Spleen (tissue), 11 donors: ENCODE measurements around the gene HPGDS. TPM values are rescaled to one million over a fixed set of nuclear protein-coding genes. Genes with fewer than 3 reads are reported as not detected.

Experiments used
- DNase-seq: peaks from one replicate; pipeline ENCODE4 v3.0.0-alpha.2; 2020
- H3K27ac ChIP-seq, 8 donors: fragments of 200-600 bp; sonication (generic) in 7 of 8; 1 replicate in 4 of 8; 2 replicates in 4 of 8; pipeline versions ENCODE4 v1.5.0 to v1.8.0; 2016 to 2021; ENCODE audit warnings: inconsistent platforms in 4 of 8, mild to moderate bottlenecking in 4 of 8, moderate library complexity in 1 of 8
- H3K27me3 ChIP-seq, 7 donors: fragments of 200-600 bp; sonication (generic) in 6 of 7; replicated peaks in 1 of 7; 1 replicate in 4 of 7; 2 replicates in 3 of 7; pipeline versions ENCODE4 v1.5.0 to v1.8.0; 2016 to 2021; ENCODE audit warnings: inconsistent platforms in 3 of 7, mild to moderate bottlenecking in 1 of 7
- H3K36me3 ChIP-seq, 6 donors: fragments of 200-600 bp; sonication (generic) in 5 of 6; 1 replicate in 4 of 6; 2 replicates in 2 of 6; pipeline versions ENCODE4 v1.5.0 to v1.8.0; 2016 to 2021; ENCODE audit warnings: inconsistent platforms in 2 of 6
- H3K4me1 ChIP-seq, 6 donors: fragments of 200-600 bp; sonication (generic) in 5 of 6; 1 replicate in 3 of 6; 2 replicates in 3 of 6; pipeline versions ENCODE4 v1.5.0 to v1.8.0; 2016 to 2021; ENCODE audit warnings: inconsistent platforms in 3 of 6
- H3K4me3 ChIP-seq, 8 donors: fragments of 200-600 bp; sonication (generic) in 7 of 8; 1 replicate in 4 of 8; 2 replicates in 4 of 8; pipeline versions ENCODE4 v1.5.0 to v1.8.0; 2016 to 2021; ENCODE audit warnings: inconsistent platforms in 4 of 8, mild to moderate bottlenecking in 4 of 8, moderate library complexity in 2 of 8
- H3K9me3 ChIP-seq, 8 donors: fragments of 200-600 bp; sonication (generic) in 7 of 8; 1 replicate in 4 of 8; 2 replicates in 4 of 8; pipeline versions ENCODE4 v1.5.0 to v1.8.0; 2016 to 2021; ENCODE audit warnings: inconsistent platforms in 4 of 8
- CTCF ChIP-seq, 11 experiments: fragments of 200-600 bp in 7 of 11; fragments of 450-650 bp in 4 of 11; sonication (generic) in 4 of 11; IDR thresholded peaks in 8 of 11; conservative IDR thresholded peaks in 3 of 11; 1 replicate in 7 of 11; 2 replicates in 4 of 11; pipeline versions ENCODE4 v1.4.0 to v1.8.0; 2016 to 2021; ENCODE audit warnings: antibody characterized with exemption in 11 of 11, inconsistent platforms in 4 of 11, mild to moderate bottlenecking in 1 of 11
- POLR2A ChIP-seq, 3 donors: fragments of 450-650 bp; IDR thresholded peaks; one replicate each; pipeline ENCODE4 v1.5.1; 2017; ENCODE audit warnings: antibody characterized with exemption in 3 of 3, mild to moderate bottlenecking in 1 of 3
- POLR2AphosphoS5 ChIP-seq, 3 donors: sonication (generic); formaldehyde crosslinking; IDR thresholded peaks; one replicate each; pipeline ENCODE4 v1.5.1; 2017; ENCODE audit warnings: antibody characterized with exemption in 3 of 3
- WGBS, 5 donors: extraction: QIAGEN DNeasy Blood & Tissue Kit in 3 of 5; methylation state at CpG; one replicate each; pipeline versions ENCODE4 v1.1.5 to v1.1.7; 2013 to 2018; 5-methylcytosine and 5-hydroxymethylcytosine counted together
- intact Hi-C: fragments of 100-400 bp; cut with DNase I; formaldehyde crosslinking; loops from one replicate; pipeline ENCODE4 v1.15.0; 2023; ENCODE audit warnings: low total_unique reads
- polyA plus RNA-seq, 3 donors: library from polyadenylated mRNA; stranded (reverse); fragments of 200-250 nt; gene quantifications; one replicate each; pipeline ENCODE4 v1.2.1, GENCODE V29; 2013
- total RNA-seq, 7 donors: library from RNA; depleted of rRNA in 3 of 7; stranded (reverse); fragments of >200 nt in 3 of 7; fragmentation: NEBNext Ultra II Directional in 4 of 7; extraction: Animal tissue kit (Norgen Biotek cat#: 25700) in 4 of 7; gene quantifications; one replicate each; pipeline versions ENCODE4 v1.1.0 to v1.2.1, GENCODE V29; 2016 to 2021
- donor health status: healthy with polysubstance abuse.
- donor health status: DM: no; HTN: no; CAD: no; lungs with moderate emphysema.
- donor health status: DM: no; HTN: no; CAD: no.
- donor health status: Bipolar disorder and iron deficiency.
- donor health status: healthy.
- donor health status: DM: no; HTN: no; CAD: no.
- donor health status: DM: yes; HTN: yes; CAD: no.

Gene HPGDS
- total and polyA plus RNA-seq, 10 donors, result 0.04 to 2.2 (median 0.42) TPM; not detected in 4

- H3K36me3 ChIP-seq, result peaks cover 4 to 100% (median 77%) of the 10 kb centered on the region in 6 donors
- no peaks in the 10 kb centered on the region for H3K4me1 ChIP-seq
- H3K4me3 ChIP-seq, result no peak overlapping the region
- TF ChIP-seq POLR2AphosphoS5 (IDR thresholded peaks at IDR 0.05) (no peak), POLR2A (IDR thresholded peaks at IDR 0.05) (no peak), CTCF (IDR thresholded peaks at IDR 0.05 in 8 of 11, conservative IDR thresholded peaks at IDR 0.05 in 3 of 11) (no peak)
- no peak for DNase-seq
- 89 to 96% (median 92%) methylated on average over 3 of the region's 3 CpGs for WGBS, 5 donors
- H3K27ac ChIP-seq, result no peak overlapping the region
- no peaks in the 10 kb centered on the region for H3K27me3 ChIP-seq
- intact Hi-C loops, result no loop called here
- no peaks in the 10 kb centered on the region for H3K9me3 ChIP-seq
These were observed 65.1 kb downstream of the HPGDS start for GRCh38 chr4:94277534-94277933.

- DNase-seq, result no peak
- Histone ChIP-seq H3K27ac (no peak overlapping the region), H3K27me3 (no peaks in the 10 kb centered on the region), H3K36me3 (peaks cover 3 to 100% (median 77%) of the 10 kb centered on the region in 6 donors), H3K9me3 (no peaks in the 10 kb centered on the region), H3K4me1 (no peaks in the 10 kb centered on the region), H3K4me3 (no peak overlapping the region)
- intact Hi-C loops, result no loop called here
- WGBS, 5 donors, result 96 to 98% (median 97%) methylated on average over 7 of the region's 7 CpGs
- TF ChIP-seq CTCF (IDR thresholded peaks at IDR 0.05 in 8 of 11, conservative IDR thresholded peaks at IDR 0.05 in 3 of 11) (no peak), POLR2A (IDR thresholded peaks at IDR 0.05) (no peak), POLR2AphosphoS5 (IDR thresholded peaks at IDR 0.05) (no peak)
These were observed 66.4 kb downstream of the HPGDS start for GRCh38 chr4:94276204-94276603.

GRCh38 chr4:94274912-94275311 is 67.7 kb downstream of the HPGDS start:
- 91 to 99% (median 96%) methylated on average over 3 of the region's 3 CpGs for WGBS, 5 donors
- no peak for DNase-seq
- no peaks in the 10 kb centered on the region for H3K27me3 ChIP-seq
- no peak overlapping the region for H3K27ac ChIP-seq
- no peaks in the 10 kb centered on the region for H3K4me1 ChIP-seq
- peaks cover 2 to 99% (median 74%) of the 10 kb centered on the region in 6 donors for H3K36me3 ChIP-seq
- intact Hi-C loops, result no loop called here
- TF ChIP-seq POLR2AphosphoS5 (IDR thresholded peaks at IDR 0.05) (no peak), POLR2A (IDR thresholded peaks at IDR 0.05) (no peak)
- H3K9me3 ChIP-seq, result no peaks in the 10 kb centered on the region
- H3K4me3 ChIP-seq, result no peak overlapping the region

- no peak for TF ChIP-seq POLR2AphosphoS5 (IDR thresholded peaks at IDR 0.05)
- TF ChIP-seq CTCF (IDR thresholded peaks at IDR 0.05 in 8 of 11, conservative IDR thresholded peaks at IDR 0.05 in 3 of 11), result no peak
- no peak for TF ChIP-seq POLR2A (IDR thresholded peaks at IDR 0.05)
- WGBS, 5 donors, result 47 to 95% (median 77%) methylated on average over 2 of the region's 2 CpGs
- DNase-seq, result no peak
- intact Hi-C loops, result no loop called here
- no peaks in the 10 kb centered on the region for H3K4me1 ChIP-seq
- H3K36me3 ChIP-seq, result peaks cover 0 to 85% (median 46%) of the 10 kb centered on the region in 6 donors
- H3K27me3 ChIP-seq, result no peaks in the 10 kb centered on the region
- H3K27ac ChIP-seq, result no peak overlapping the region
- H3K9me3 ChIP-seq, result no peaks in the 10 kb centered on the region
- no peak overlapping the region for H3K4me3 ChIP-seq
These were observed 71.4 kb downstream of the HPGDS start for GRCh38 chr4:94271248-94271647.

- no peaks in the 10 kb centered on the region for H3K4me1 ChIP-seq
- no peak for DNase-seq
- TF ChIP-seq CTCF (IDR thresholded peaks at IDR 0.05 in 8 of 11, conservative IDR thresholded peaks at IDR 0.05 in 3 of 11) (no peak), POLR2AphosphoS5 (IDR thresholded peaks at IDR 0.05) (no peak), POLR2A (IDR thresholded peaks at IDR 0.05) (no peak)
- H3K36me3 ChIP-seq, result peaks cover 0 to 65% (median 23%) of the 10 kb centered on the region in 6 donors
- no peaks in the 10 kb centered on the region for H3K27me3 ChIP-seq
- H3K4me3 ChIP-seq, result no peak overlapping the region
- intact Hi-C loops, result no loop called here
- H3K9me3 ChIP-seq, result no peaks in the 10 kb centered on the region
- no peak overlapping the region for H3K27ac ChIP-seq
- 96 to 99% (median 97%) methylated on average over 4 of the region's 4 CpGs for WGBS, 5 donors
These were observed 75.6 kb downstream of the HPGDS start for GRCh38 chr4:94267037-94267436.
